HL-60 (cell line): Measurements from ENCODE around the gene CD151.

Experiments used
- GABPA ChIP-seq: IDR thresholded peaks from 2 replicates; pipeline ENCODE4 v1.6.1; 2012; ENCODE audit warnings: low read depth
- POLR2AphosphoS5 ChIP-seq: IDR thresholded peaks from 2 replicates; pipeline ENCODE4 v1.6.1; 2012; ENCODE audit warnings: low read depth
- SPI1 ChIP-seq: IDR thresholded peaks from 2 replicates; pipeline ENCODE4 v1.6.1; 2012; ENCODE audit warnings: low read depth, mild to moderate bottlenecking, borderline replicate concordance
- TF ChIP-seq, protein P1 (sequence below): IDR thresholded peaks from one replicate; pipeline ENCODE4 v1.5.1; 2011; ENCODE audit warnings: low read length, control low read depth, inconsistent platforms; ENCODE audit not compliant: insufficient read depth
- TF ChIP-seq, protein P2 (sequence below): IDR thresholded peaks from 2 replicates; pipeline ENCODE4 v1.6.1; 2012; ENCODE audit warnings: low read depth; ENCODE audit not compliant: insufficient replicate concordance

DNA sequence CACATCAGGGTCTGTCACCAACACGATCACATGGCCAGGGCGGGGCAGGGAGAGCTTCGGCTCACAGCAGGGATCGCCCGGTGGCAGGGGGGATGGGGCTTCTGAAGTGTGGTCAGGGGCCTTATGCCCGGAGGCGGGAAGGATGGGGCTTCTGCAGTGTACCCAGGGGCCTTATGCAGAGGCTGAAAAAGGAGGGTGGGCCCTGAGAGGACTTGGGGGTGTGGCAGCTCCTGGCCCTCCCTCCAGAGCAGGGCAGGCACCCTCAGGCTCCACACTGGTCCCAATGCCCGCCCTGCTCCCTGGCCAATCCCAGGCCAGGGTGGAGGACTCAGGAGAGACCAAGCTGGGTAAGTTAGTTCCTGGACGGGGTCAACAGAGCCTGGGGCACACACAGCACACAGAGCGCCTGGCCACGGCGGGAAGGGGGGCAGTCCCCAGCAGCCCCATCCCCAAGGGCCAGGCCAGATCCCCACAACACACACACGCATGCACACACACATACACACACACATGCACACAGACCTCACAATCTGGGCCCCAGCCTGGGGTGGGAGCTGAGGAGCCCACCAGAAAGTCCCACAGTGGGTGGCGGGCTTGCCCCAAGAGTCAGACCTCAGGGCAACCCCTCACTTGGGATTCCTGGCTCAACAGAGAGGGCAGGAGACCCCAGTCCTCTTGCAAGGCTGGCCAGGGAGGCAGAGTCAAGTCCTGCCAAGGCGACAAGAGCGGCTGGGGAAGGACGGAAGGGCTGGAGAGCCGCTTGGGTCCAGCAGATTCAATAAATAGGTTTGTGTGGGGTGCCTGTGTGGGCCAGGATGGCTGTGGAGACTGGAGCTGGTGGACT is 41.8 kb upstream of the CD151 start:
- TF ChIP-seq, protein P1, sequence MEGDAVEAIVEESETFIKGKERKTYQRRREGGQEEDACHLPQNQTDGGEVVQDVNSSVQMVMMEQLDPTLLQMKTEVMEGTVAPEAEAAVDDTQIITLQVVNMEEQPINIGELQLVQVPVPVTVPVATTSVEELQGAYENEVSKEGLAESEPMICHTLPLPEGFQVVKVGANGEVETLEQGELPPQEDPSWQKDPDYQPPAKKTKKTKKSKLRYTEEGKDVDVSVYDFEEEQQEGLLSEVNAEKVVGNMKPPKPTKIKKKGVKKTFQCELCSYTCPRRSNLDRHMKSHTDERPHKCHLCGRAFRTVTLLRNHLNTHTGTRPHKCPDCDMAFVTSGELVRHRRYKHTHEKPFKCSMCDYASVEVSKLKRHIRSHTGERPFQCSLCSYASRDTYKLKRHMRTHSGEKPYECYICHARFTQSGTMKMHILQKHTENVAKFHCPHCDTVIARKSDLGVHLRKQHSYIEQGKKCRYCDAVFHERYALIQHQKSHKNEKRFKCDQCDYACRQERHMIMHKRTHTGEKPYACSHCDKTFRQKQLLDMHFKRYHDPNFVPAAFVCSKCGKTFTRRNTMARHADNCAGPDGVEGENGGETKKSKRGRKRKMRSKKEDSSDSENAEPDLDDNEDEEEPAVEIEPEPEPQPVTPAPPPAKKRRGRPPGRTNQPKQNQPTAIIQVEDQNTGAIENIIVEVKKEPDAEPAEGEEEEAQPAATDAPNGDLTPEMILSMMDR = no peak
- TF ChIP-seq POLR2AphosphoS5 (no peak), GABPA (no peak), SPI1 (no peak)
- TF ChIP-seq, protein P2, sequence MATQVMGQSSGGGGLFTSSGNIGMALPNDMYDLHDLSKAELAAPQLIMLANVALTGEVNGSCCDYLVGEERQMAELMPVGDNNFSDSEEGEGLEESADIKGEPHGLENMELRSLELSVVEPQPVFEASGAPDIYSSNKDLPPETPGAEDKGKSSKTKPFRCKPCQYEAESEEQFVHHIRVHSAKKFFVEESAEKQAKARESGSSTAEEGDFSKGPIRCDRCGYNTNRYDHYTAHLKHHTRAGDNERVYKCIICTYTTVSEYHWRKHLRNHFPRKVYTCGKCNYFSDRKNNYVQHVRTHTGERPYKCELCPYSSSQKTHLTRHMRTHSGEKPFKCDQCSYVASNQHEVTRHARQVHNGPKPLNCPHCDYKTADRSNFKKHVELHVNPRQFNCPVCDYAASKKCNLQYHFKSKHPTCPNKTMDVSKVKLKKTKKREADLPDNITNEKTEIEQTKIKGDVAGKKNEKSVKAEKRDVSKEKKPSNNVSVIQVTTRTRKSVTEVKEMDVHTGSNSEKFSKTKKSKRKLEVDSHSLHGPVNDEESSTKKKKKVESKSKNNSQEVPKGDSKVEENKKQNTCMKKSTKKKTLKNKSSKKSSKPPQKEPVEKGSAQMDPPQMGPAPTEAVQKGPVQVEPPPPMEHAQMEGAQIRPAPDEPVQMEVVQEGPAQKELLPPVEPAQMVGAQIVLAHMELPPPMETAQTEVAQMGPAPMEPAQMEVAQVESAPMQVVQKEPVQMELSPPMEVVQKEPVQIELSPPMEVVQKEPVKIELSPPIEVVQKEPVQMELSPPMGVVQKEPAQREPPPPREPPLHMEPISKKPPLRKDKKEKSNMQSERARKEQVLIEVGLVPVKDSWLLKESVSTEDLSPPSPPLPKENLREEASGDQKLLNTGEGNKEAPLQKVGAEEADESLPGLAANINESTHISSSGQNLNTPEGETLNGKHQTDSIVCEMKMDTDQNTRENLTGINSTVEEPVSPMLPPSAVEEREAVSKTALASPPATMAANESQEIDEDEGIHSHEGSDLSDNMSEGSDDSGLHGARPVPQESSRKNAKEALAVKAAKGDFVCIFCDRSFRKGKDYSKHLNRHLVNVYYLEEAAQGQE = no peak
